Vagina (tissue), 2 donors: Measurements from ENCODE around the gene ANKS1B. TPM values are rescaled to one million over a fixed set of nuclear protein-coding genes. Genes with fewer than 3 reads are reported as not detected.

ENCODE experiments used
- DNase-seq, 2 donors: peaks; one replicate each; pipeline ENCODE4 v3.0.0-alpha.2; 2017; ENCODE audit errors: extremely low spot score in 2 of 2
- H3K27ac ChIP-seq: fragments of 200-600 bp; sonication (generic); one replicate; pipeline ENCODE4 v1.5.1; 2019
- H3K27me3 ChIP-seq: fragments of 200-600 bp; sonication (generic); one replicate; pipeline ENCODE4 v1.5.1; 2019
- H3K36me3 ChIP-seq, 2 donors: fragments of 200-600 bp; sonication (generic); one replicate each; pipeline ENCODE4 v1.5.1; 2017 to 2019
- H3K4me1 ChIP-seq: fragments of 200-600 bp; sonication (generic); one replicate; pipeline ENCODE4 v1.5.1; 2019
- H3K4me3 ChIP-seq, 2 donors: fragments of 200-600 bp; sonication (generic); 1 replicate in 1 of 2; 2 replicates in 1 of 2; pipeline ENCODE4 v1.5.1; 2016 to 2019
- H3K9me3 ChIP-seq: fragments of 200-600 bp; sonication (generic); one replicate; pipeline ENCODE4 v1.5.1; 2019
- CTCF ChIP-seq, 3 experiments: fragments of 450-650 bp in 2 of 3; fragments of 200-600 bp in 1 of 3; sonication (generic) in 1 of 3; IDR thresholded peaks; one replicate each; pipeline ENCODE4 v1.5.1; 2017 to 2019; ENCODE audit warnings: antibody characterized with exemption in 3 of 3, mild to moderate bottlenecking in 2 of 3, moderate library complexity in 2 of 3
- POLR2A ChIP-seq, 2 donors: fragments of 450-650 bp; IDR thresholded peaks; one replicate each; pipeline ENCODE4 v1.6.1; 2017; ENCODE audit warnings: antibody characterized with exemption in 2 of 2, mild to moderate bottlenecking in 2 of 2, moderate library complexity in 2 of 2
- POLR2AphosphoS5 ChIP-seq, 2 donors: sonication (generic); formaldehyde crosslinking; IDR thresholded peaks; one replicate each; pipeline ENCODE4 v1.9.0; 2017; ENCODE audit warnings: antibody characterized with exemption in 2 of 2, mild to moderate bottlenecking in 2 of 2, low read depth in 1 of 2; ENCODE audit not compliant: insufficient read depth in 1 of 2
- intact Hi-C: fragments of 100-400 bp; cut with DNase I; formaldehyde crosslinking; loops from one replicate; pipeline ENCODE4 v1.15.1; 2023
- total RNA-seq: library from RNA; depleted of rRNA; stranded (reverse); fragments of >200 nt; gene quantifications from one replicate; pipeline ENCODE4 v1.2.3, GENCODE V29; 2016

Gene ANKS1B
- total RNA-seq, 1 donor from 2014 or later = 11.5 TPM

- no peaks in the 10 kb centered on the region for H3K36me3 ChIP-seq
- H3K27ac ChIP-seq = no peak overlapping the region
- no peak for DNase-seq
- H3K27me3 ChIP-seq = no peaks in the 10 kb centered on the region
- TF ChIP-seq CTCF (IDR thresholded peaks at IDR 0.05) = no peak
- TF ChIP-seq POLR2AphosphoS5 (IDR thresholded peaks at IDR 0.05; ENCODE audit: insufficient read depth in 1 of 2, low read depth in 1 of 2) = no peak
- TF ChIP-seq POLR2A (IDR thresholded peaks at IDR 0.05) = no peak
- no peak overlapping the region for H3K4me3 ChIP-seq
- intact Hi-C loops = no loop called here
- no peaks in the 10 kb centered on the region for H3K9me3 ChIP-seq
- H3K4me1 ChIP-seq = no peaks in the 10 kb centered on the region
These were observed 6.6 kb downstream of the ANKS1B start for GRCh38 chr12:99978152-99978551.

GRCh38 chr12:99977550-99977949, 7.2 kb downstream of the ANKS1B start:
- Histone ChIP-seq H3K36me3 (no peaks in the 10 kb centered on the region), H3K27me3 (no peaks in the 10 kb centered on the region), H3K27ac (no peak overlapping the region), H3K4me1 (no peaks in the 10 kb centered on the region), H3K4me3 (no peak overlapping the region), H3K9me3 (no peaks in the 10 kb centered on the region)
- intact Hi-C loops = no loop called here
- DNase-seq = no peak
- TF ChIP-seq CTCF (IDR thresholded peaks at IDR 0.05) (no peak), POLR2AphosphoS5 (IDR thresholded peaks at IDR 0.05; ENCODE audit: insufficient read depth in 1 of 2, low read depth in 1 of 2) (no peak), POLR2A (IDR thresholded peaks at IDR 0.05) (no peak)

GRCh38 chr12:99976762-99977161, 8.0 kb downstream of the ANKS1B start:
- TF ChIP-seq CTCF (IDR thresholded peaks at IDR 0.05) (no peak), POLR2A (IDR thresholded peaks at IDR 0.05) (no peak), POLR2AphosphoS5 (IDR thresholded peaks at IDR 0.05; ENCODE audit: insufficient read depth in 1 of 2, low read depth in 1 of 2) (no peak)
- H3K27me3 ChIP-seq = no peaks in the 10 kb centered on the region
- no peaks in the 10 kb centered on the region for H3K36me3 ChIP-seq
- intact Hi-C loops = no loop called here
- H3K4me1 ChIP-seq = no peaks in the 10 kb centered on the region
- DNase-seq = no peak
- H3K4me3 ChIP-seq = no peak overlapping the region
- no peaks in the 10 kb centered on the region for H3K9me3 ChIP-seq
- H3K27ac ChIP-seq = no peak overlapping the region

- no peaks in the 10 kb centered on the region for H3K4me1 ChIP-seq
- no peaks in the 10 kb centered on the region for H3K9me3 ChIP-seq
- DNase-seq = no peak
- H3K27ac ChIP-seq = no peak overlapping the region
- no peaks in the 10 kb centered on the region for H3K36me3 ChIP-seq
- intact Hi-C loops = no loop called here
- no peaks in the 10 kb centered on the region for H3K27me3 ChIP-seq
- no peak overlapping the region for H3K4me3 ChIP-seq
- TF ChIP-seq POLR2AphosphoS5 (IDR thresholded peaks at IDR 0.05; ENCODE audit: insufficient read depth in 1 of 2, low read depth in 1 of 2) = no peak
- TF ChIP-seq CTCF (IDR thresholded peaks at IDR 0.05) = no peak
- no peak for TF ChIP-seq POLR2A (IDR thresholded peaks at IDR 0.05)
These were observed 9.4 kb downstream of the ANKS1B start for GRCh38 chr12:99975321-99975720.

GRCh38 chr12:99974146-99974545, 10.6 kb downstream of the ANKS1B start:
- Histone ChIP-seq H3K9me3 (no peaks in the 10 kb centered on the region), H3K36me3 (no peaks in the 10 kb centered on the region), H3K4me3 (no peak overlapping the region), H3K4me1 (no peaks in the 10 kb centered on the region), H3K27me3 (no peaks in the 10 kb centered on the region), H3K27ac (no peak overlapping the region)
- intact Hi-C loops = no loop called here
- DNase-seq = no peak
- TF ChIP-seq POLR2AphosphoS5 (IDR thresholded peaks at IDR 0.05; ENCODE audit: insufficient read depth in 1 of 2, low read depth in 1 of 2) (no peak), POLR2A (IDR thresholded peaks at IDR 0.05) (no peak), CTCF (IDR thresholded peaks at IDR 0.05) (no peak)
